GM18870 (cell line): ENCODE measurements around the gene LGALS7B.

ENCODE experiments used
- ATAC-seq: cut with Tn5 transposase; IDR thresholded peaks from one replicate; pipeline ENCODE4 v1.9.1; 2021; ENCODE audit warnings: moderate library complexity; ENCODE audit not compliant: unreplicated experiment

The LGALS7B gene

DNA sequence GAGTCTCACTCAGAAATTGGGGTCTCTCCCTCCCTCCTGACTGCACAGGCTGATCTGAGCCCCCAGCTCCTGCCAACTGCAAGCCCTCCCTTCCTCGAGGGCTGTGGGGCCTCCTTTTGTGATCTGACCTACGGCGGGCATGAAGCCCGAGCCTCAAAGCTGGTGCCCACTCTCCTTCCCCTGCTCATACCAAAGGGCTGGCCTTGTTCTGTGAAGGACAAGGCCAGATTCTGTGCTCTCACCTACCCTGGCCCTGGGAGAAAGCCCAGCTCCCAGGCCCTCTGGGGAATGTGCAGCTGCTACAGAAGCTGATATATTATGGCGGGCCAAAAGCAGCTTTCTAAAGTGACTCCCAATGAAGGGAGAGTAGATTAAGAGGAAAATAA, 51.6 kb downstream of the LGALS7B start:
- ATAC-seq = no peak
